ENCODE data around the gene TPRN.
A peak's percentile ranks its signal among the peaks of the same experiment; 100 is the strongest.

TPRN gene

DNA sequence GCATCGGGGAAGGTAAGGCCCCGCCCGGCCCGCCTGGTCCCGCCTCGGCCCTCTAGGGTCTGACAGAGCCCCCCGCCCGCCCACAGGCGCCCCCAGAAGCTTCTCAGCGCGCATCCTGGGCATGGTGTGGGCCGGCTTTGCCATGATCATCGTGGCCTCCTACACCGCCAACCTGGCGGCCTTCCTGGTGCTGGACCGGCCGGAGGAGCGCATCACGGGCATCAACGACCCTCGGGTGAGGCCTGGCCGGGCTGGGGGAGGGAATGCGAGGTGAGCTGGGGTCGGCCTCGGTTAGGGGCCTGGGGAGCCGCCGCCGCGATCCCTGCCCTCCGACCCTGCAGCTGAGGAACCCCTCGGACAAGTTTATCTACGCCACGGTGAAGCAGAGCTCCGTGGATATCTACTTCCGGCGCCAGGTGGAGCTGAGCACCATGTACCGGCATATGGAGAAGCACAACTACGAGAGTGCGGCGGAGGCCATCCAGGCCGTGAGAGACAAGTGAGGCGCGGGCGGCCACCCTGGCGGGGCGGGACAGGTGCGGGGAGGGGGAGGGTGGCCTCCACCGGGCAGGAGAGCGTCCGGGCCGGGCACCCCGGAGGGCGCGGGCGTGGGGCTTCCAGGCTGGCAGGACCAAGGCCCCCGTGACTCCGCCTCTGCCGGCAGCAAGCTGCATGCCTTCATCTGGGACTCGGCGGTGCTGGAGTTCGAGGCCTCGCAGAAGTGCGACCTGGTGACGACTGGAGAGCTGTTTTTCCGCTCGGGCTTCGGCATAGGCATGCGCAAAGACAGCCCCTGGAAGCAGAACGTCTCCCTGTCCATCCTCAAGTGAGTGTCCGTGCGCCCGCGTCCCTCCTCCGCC is 37.8 kb downstream of the TPRN start:
- no peak for DNase-seq (ENCODE audit: low read depth in 2 of 2, low spot score in 1 of 2)

DNA sequence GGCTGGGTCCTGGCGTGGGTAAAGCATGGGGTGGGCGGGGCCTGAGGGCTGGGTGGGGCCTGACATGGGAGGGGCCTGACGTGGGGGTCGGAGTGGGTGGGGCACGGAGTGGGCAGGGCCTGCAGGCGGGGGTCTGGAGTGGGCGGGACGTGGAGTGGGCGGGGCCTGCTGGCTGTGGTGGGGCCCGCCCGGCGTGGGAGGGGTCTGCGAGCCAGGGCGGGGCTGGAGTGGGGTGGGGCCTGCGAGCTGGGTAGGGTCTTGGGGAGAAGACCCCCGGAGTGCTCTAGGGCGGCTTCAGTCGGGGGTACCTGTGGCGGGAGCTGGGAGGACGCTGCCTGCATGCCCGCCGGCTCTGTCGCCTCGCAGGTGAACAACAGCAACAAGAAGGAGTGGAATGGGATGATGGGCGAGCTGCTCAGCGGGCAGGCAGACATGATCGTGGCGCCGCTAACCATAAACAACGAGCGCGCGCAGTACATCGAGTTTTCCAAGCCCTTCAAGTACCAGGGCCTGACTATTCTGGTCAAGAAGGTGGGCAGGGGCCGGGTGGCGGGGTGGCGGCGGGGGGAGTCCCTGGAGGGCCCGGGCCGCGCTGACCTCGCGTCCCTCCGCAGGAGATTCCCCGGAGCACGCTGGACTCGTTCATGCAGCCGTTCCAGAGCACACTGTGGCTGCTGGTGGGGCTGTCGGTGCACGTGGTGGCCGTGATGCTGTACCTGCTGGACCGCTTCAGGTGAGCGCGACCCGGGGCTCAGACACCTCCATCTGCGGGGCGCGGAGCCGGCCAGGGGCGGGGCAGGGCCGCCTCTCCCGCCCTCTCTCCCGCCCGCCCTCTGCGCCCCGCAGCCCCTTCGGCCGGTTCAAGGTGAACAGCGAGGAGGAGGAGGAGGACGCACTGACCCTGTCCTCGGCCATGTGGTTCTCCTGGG is 38.7 kb downstream of the TPRN start:
- no peak for DNase-seq (ENCODE audit: low read depth in 2 of 2, low spot score in 1 of 2)

DNA sequence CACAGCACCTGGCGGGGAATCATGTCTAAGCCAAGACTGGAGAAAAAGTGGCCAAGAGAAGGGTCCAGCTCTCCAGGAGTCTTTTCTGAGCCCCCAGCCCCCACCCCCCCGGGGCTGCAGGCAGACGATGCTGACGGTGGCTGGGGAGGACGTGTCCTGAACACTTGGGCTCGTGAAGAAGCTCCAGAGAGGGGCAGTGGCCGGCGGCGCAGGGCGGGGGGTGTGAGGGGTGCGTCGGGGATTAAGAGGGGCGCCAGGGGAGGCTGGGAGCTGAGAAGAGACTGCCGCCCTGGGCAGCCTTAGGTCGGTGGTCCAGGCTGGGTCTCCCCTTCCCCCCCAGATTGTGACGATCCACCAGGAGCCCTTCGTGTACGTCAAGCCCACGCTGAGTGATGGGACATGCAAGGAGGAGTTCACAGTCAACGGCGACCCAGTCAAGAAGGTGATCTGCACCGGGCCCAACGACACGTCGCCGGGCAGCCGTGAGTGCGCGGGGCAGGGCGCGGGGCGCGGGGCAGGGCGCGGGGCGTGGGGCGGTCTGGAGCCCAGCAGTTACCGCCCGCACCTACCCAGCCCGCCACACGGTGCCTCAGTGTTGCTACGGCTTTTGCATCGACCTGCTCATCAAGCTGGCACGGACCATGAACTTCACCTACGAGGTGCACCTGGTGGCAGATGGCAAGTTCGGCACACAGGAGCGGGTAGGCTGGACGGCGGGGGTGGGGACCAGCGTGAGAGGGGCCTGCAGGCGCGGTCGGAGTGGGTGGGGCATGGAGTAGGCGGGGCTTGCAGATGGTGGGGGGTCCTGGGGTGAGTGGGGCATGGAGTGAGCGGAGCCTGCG is 39.6 kb downstream of the TPRN start:
- no peak for DNase-seq (ENCODE audit: low read depth in 2 of 2, low spot score in 1 of 2)

DNA sequence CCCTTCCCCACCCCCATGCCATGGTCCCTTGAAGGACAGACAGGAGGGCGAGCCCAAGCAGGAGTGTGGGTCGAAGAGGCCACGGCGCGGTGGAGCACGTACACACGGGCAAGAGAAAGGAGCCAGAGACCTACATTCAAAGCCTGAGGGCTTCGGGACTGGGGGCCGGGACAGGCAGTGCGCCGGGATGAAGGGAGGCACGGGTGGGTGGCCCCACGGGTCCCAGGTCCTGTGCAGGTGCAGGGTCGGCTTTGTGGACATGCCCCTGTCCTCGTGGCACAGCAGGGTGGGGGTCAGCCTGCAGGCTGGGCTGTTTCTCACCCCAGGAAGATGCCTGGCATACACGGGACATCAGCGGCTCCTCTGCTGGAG is 40.5 kb downstream of the TPRN start:
- no peak for DNase-seq (ENCODE audit: low read depth in 2 of 2, low spot score in 1 of 2)

DNA sequence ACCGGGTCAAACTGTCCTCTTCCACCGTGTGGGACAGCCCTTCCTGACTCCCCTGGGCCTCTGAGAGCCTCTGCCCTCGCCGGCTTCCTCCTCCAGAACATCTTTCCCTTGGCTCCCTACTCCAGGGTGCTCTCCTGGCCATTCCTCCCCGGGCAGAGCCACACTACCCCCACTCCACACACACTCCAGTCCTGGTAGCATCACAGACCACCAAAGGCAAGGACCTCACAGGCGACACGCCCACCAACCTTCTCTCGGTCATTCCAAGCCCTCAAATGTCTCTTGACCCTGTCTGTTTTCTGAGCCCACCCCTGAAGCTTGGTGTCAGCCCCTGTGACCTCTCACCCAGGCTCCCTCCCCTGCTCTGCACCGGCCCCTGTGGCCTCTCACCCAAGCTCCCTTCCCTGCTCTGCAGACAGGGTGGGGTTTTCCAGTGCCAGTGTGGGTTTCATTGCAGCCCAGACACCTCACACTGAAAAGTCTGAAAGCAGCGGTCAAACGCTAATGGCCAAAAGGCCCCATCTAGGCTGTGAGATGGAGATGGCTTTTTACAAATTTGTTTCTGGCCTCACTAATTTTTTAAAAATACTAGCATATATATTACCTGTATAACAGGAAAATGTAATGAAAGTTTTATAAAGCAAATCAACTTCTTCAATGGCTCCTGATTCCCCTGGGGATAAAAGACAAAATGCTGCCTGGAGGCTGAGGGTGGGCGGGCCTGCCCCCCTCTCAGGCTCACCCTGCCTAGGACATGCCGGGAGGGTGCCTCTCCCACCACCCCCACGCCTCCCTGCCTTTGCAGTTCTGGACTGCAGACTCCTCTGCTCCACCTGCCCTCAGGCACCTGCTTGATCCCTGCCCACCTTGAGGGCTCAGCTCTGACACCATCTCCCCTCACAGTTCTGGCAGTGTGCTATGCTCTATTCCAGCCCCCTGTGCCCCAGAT is 41.2 kb downstream of the TPRN start:
- DNase-seq (ENCODE audit: low read depth in 2 of 2, low spot score in 1 of 2): no peak

DNA sequence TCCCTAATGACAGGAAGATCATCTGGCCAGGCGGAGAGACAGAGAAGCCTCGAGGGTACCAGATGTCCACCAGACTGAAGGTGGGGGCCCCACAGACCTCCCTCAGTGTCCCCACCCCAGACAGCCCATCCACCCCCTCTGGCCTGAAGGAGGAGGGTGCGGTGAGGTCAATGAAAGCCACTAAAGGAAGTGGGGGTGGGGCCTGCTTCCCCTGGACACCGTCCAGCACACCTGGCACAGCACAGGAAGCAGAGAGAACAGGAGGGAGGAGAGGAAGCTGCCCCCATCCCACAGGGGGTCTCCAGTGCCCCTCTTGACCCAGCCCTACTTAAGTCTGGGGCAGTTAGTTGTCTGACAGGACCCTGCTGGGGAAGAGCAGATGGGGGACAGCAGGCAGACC is 41.9 kb downstream of the TPRN start:
- DNase-seq (ENCODE audit: low read depth in 2 of 2, low spot score in 1 of 2): no peak

DNA sequence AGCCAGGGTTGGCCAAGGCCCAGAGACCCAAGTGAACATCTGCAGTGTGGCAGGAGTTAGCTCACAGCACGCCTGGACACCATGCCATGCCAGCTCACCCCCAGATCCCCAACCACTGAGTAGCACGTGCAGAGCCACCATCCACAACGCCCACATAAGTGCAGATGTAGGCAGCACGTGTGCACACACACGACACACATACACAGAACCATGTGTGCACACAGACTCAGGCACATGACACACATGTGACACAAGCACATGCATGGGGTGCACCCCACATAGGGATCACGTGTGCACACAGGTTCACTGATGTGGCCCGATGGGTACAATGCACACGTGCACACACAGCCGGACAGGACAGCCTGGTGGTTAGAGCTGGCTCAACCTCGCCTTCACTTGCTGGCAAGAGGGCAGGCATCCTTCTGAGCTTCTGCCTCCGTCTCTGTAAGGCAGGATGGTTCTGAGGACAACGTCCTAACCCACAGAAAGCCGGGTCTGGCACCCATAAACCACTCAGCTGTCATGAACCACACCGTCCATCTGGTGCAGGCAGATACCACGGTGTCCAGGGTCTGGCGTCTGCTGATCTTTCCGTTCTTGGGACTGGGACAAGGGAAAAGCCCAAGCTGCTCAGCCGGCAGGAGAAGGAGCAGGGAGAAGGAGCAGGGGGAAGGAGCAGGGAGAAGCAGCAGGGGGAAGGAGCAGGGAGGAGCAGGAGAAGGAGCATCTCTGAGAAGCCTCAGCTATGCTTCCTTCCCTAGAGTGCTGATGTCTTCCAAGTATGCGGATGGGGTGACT is 42.7 kb downstream of the TPRN start:
- DNase-seq (ENCODE audit: low read depth in 2 of 2, low spot score in 1 of 2): no peak

DNA sequence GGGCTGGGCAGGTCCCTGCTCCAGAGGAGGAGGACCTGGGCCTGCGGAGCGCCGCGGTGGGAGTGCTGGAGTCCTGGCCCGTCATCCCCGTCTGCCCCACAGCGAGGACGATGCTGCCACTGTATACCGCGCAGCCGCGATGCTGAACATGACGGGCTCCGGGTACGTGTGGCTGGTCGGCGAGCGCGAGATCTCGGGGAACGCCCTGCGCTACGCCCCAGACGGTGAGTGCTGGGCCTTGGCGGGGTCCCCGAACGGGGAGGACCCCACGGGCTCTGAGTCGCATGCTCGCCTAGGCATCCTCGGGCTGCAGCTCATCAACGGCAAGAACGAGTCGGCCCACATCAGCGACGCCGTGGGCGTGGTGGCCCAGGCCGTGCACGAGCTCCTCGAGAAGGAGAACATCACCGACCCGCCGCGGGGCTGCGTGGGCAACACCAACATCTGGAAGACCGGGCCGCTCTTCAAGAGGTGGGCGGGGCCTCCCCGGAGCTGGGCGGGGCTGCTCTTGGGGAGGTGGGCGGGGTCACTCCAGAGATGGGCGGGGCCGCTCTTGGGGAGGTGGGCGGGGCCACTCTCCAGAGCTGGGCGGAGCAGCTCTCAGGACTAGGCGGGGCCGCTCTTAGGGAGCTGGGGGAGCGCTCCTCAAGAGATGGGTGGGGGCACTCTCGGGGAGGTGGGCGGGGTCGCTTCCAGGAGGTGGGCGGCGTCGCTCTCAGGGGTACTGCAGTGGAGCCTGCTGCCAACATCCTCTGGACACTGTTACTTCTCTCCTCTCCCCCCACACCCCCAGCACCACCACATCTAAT is 43.8 kb downstream of the TPRN start:
- peak; percentile 49 to 61 for DNase-seq (ENCODE audit: low read depth in 2 of 2, low spot score in 1 of 2)

DNA sequence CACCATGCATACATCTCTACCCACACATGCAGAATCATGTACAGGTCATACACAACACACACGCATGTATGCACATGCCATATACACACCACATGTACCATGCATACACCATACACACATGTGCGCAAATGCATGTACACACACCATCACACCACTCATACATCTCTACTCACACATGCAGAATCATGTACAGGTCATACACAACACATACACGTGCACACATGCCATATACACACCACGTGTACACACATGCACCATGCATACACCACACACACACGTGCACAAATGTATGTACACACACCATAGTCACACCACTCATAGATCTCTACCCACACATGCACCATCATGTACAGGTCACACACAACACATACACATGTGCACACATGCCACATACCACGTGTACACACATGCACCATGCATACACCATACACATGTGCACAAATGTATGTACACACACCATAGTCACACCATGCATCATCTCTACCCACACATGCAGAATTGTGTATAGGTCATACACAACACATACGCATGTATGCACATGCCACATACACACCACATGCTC is 47.6 kb downstream of the TPRN start:
- DNase-seq (ENCODE audit: low read depth in 2 of 2, low spot score in 1 of 2): no peak

DNA sequence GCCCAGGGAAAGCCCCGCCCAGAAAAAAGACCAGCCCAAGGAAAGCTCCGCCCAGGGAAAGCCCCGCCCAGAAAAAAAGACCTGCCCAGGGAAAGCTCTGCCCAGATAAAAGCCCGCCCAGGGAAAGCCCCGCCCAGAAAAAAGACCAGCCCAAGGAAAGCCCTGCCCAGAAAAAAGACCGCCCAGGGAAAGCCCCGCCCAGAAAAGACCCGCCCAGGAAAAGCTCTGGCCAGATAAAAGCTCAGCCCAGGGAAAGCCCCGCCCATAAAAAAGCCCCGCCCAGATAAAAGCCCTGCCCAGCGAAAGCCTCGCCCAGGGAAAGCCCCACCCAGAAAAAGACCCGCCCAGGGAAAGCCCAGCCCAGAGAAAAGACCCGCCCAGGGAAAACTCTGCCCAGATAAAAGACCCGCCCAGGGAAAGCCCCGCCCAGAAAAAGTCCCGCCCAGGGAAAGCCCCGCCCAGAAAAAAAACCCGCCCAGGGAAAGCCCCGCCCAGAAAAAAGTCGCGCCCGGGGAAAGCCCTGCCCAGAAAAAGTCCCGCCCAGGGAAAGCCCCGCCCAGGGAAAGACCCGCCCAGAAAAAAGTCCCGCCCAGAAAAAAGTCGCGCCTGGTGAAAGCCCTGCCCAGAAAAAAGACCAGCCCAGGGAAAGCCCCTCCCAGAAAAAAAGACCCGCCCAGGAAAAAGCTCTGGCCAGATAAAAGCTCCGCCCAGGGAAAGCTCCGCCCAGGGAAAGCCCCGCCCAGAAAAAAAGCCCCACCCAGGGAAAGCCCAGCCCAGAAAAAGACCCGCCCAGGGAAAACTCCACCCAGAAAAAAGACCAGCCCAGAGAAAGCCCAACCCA is 49.7 kb downstream of the TPRN start:
- DNase-seq (ENCODE audit: low read depth in 2 of 2, low spot score in 1 of 2): no peak

DNA sequence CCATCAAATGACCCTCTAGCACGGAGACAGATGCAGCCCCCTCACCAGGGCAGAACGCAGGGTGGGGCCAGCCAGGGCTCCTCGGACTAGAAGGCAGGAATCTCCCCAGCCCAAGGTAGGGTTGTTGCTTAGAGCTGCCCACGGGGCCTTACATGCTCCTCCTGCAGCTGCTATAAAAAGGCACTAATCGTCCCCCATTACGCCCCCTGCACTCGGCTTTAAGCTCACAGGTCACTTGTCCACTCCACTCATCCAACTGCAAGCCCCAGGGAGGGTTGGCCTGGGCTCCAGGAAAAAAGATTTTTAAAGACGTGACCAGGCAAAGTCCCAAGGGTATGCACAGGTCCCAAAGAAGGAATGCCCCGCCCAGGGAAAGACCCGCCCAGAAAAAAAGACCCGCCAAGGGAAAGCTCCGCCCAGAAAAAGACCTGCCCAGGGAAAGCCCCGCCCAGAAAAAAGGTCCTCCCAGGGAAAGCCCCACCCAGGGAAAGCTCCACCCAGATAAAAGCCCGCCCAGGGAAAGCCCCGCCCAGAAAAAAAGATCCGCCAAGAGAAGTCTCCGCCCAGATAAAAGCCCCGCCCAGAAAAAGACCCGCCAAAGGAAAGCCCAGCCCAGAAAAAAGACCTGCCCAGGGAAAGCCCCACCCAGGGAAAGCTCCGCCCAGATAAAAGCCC is 50.5 kb downstream of the TPRN start:
- DNase-seq (ENCODE audit: low read depth in 2 of 2, low spot score in 1 of 2): no peak

DNA sequence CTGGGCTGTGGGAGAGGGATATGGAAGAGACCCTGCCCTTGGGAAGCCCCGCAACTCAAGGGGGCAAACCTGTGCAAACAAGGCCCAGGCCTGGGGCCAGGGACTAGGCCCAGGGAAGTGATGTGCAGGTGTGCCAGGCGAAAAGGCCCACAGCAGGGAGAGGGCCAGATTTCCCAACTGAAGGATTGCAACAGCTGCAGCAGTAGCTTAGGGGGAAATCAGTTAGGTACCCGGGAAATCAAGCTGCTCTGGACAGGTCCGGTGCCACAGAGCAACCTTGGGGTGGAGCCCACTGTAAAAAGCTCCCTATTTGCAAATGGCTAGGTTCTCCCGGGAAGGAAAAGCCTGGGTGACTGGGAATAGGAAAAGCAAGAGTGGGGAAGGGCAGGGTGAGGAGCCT is 51.2 kb downstream of the TPRN start:
- no peak for DNase-seq (ENCODE audit: low read depth in 2 of 2, low spot score in 1 of 2)

DNA sequence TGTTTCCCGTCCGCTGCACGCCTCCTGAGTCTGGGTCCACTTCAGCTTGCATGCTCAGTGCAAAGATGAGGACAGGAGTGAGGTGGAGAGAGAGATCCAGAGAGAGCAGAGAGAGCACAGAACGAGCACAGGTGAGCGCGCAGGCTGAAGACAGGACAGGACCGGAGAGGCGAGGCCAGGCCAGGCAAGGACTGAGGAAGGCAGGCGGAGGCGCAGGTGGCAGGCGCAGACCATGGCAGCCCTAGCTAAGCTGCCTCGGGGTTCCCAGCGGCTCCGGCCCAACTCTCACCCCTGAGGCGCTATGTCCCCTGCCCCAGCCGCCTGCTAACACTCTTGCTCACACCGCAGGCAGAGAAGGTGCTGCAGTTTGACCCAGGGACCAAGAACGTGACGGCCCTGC is 51.9 kb downstream of the TPRN start:
- DNase-seq (ENCODE audit: low read depth in 2 of 2, low spot score in 1 of 2): no peak

DNA sequence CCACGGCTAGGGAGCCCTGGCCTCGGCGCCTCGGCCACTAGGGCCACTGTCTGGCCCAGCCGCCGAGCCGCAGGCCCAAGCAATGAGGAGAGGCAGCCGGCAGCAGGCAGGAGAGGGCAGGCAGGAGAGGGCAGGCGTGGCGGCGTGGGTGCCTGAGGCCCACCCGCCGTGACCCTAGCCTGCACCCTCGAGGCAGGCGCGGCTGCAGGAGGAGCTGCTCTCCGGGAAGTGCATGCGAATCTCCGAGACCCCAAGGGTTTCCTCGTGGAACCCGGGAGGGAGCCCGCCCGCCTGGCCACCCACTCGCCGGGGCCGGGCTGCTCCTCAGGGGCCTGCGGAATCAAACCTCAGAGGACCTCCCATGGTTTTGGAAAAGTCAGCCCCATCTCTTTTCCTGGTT is 52.3 kb downstream of the TPRN start:
- DNase-seq (ENCODE audit: low read depth in 2 of 2, low spot score in 1 of 2): no peak

DNA sequence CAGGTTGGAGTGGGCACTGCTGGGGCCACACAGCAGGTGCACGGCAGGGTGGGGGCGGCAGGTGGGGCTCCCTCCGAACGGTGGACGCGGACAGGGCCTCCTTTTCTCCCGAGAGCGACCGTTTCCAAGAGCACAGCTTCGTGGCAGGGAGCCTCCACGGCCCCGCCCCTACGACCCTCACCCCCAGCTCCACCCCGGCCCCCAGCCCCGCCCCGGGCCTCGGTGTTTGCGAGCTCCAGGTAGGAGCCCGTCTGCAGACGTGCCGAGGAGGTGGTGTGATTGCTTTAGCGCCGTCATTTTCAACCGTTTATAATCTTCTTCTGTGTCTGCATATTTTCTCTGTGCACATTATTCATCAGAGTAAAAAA is 52.8 kb downstream of the TPRN start:
- DNase-seq (ENCODE audit: low read depth in 2 of 2, low spot score in 1 of 2): no peak

DNA sequence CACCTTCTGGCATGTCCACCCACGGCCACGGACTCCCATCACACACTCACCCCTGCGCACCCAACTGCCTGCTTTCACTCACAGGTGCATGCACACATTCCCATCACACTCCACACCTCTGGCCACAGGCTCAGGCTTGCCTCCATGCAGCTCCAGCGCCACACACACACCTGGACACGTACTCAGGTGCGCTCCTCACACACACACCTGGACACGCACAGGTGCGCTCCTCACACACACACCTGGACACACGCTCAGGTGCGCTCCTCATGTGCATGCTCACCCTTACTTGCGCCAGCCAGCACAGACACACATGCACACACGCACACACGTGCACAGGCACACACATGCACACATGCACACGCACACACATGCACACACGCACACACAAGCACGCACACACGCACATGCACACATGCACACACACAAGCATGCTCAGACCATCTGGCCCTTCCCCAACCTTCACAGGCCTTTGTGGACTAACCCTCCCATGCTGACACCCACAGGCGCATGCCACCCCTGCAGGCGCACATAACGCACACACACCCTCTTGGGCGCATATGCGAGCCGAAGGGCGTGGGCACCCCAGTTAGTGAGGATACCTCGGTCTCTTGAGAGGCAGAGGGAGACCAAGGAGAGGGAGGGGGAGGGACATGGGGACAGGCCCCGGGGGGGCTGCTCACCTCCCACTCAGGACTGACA is 53.3 kb downstream of the TPRN start:
- no peak for DNase-seq (ENCODE audit: low read depth in 2 of 2, low spot score in 1 of 2)
